ENCODE measurements around the gene COL19A1. TPM values are rescaled to one million over a fixed set of nuclear protein-coding genes. Genes with fewer than 3 reads are reported as not detected.

COL19A1 gene
- total and polyA plus RNA-seq, 2 of the 13 experiments (the other 11 are each of a cell fraction or from before 2014, with no cell fraction given): not detected

- no peak for TF ChIP-seq ZGPAT (CRISPR knock-in tag; IDR thresholded peaks at IDR 0.05)
- TF ChIP-seq ZNF75D (CRISPR knock-in tag; IDR thresholded peaks at IDR 0.05; ENCODE audit: borderline replicate concordance): no peak
- no peak for TF ChIP-seq ZNF44 (CRISPR knock-in tag; IDR thresholded peaks at IDR 0.05)
- no peak for TF ChIP-seq BRD4 (CRISPR knock-in tag; IDR thresholded peaks at IDR 0.05)
- TF ChIP-seq LCORL (IDR thresholded peaks at IDR 0.05): no peak
- TF ChIP-seq LCORL (CRISPR knock-in tag; IDR thresholded peaks at IDR 0.05): no peak
- no peak for TF ChIP-seq NCOA2 (CRISPR knock-in tag; IDR thresholded peaks at IDR 0.05)
Measured at GRCh38 chr6:70094156-70094555, 227.8 kb downstream of the COL19A1 start (continued).

GRCh38 chr6:70099732-70100131 lies 233.4 kb downstream of the COL19A1 start:
- H4K20me1 ChIP-seq (ENCODE audit: insufficient read depth, low read length): no peaks in the 10 kb centered on the region
- no peak for DNase-seq (ENCODE audit: low spot score)
- BruUV-seq (replicated peaks): no TSS peak
- 0% methylated on average over 3 of the region's 3 CpGs for WGBS (ENCODE audit: low lambda C conversion rate)
- H3K27me3 ChIP-seq (ENCODE audit: control insufficient read depth in 1 of 2, insufficient read depth in 2 of 2, low read length in 2 of 2): no peaks in the 10 kb centered on the region
- no peak for TF ChIP-seq ZNF740 (CRISPR knock-in tag; IDR thresholded peaks at IDR 0.05)
- no peak for TF ChIP-seq NR2F6 (IDR thresholded peaks at IDR 0.05)
- no peak for TF ChIP-seq NR2F6 (CRISPR knock-in tag; IDR thresholded peaks at IDR 0.05)
- no peak for TF ChIP-seq BHLHE40 (IDR thresholded peaks at IDR 0.05; ENCODE audit: low read length)
- TF ChIP-seq ZNF337 (CRISPR knock-in tag; IDR thresholded peaks at IDR 0.05; ENCODE audit: borderline replicate concordance, low read depth): no peak
- TF ChIP-seq ZBTB49 (CRISPR knock-in tag; IDR thresholded peaks at IDR 0.05; ENCODE audit: borderline replicate concordance): no peak
- no peak for TF ChIP-seq TCF7 (IDR thresholded peaks at IDR 0.05; ENCODE audit: low read depth)
- TF ChIP-seq FOXM1 (CRISPR knock-in tag; IDR thresholded peaks at IDR 0.05): no peak
- TF ChIP-seq ZNF501 (CRISPR knock-in tag; IDR thresholded peaks at IDR 0.05): no peak
- no peak for TF ChIP-seq ZNF678 (CRISPR knock-in tag; IDR thresholded peaks at IDR 0.05)
- ChIA-PET CTCF (ENCODE audit: low intra/inter-chr PET ratio, low total read pairs) (no interaction called here), POLR2A (no interaction called here)
- H3K27ac ChIP-seq (ENCODE audit: extremely low read length, insufficient read depth, low read length): no peak overlapping the region
- H3K79me2 ChIP-seq (ENCODE audit: insufficient read depth, low read length): no peaks in the 10 kb centered on the region
- FAIRE-seq: no peak
- in situ Hi-C loops (cut with HindIII; ENCODE audit: extremely low pct_ligation_motif_present, low pct_unique_long_range_greater_than_20kb) (loop anchor here (25.0 kb wide), 2 partner anchors 362 to 1462 kb away; partner anchors contain the start of gene ADGRB3), intact Hi-C loops (cut with micrococcal nuclease; ENCODE audit: unreplicated experiment) (loop anchor here (10.0 kb wide), 1 partner anchor 395 kb away; no protein-coding TSS in a partner anchor)
- H3K4me2 ChIP-seq (ENCODE audit: low read depth, low read length): no peak overlapping the region
- ATAC-seq: no peak
- H2AFZ ChIP-seq (ENCODE audit: low read length): no peak overlapping the region
- H3K36me3 ChIP-seq (replicated peaks in 1 of 2; ENCODE audit: control insufficient read depth in 1 of 2, insufficient read depth in 2 of 2, low read length in 2 of 2): no peaks in the 10 kb centered on the region
- H3K4me3 ChIP-seq (replicated peaks in 1 of 3; ENCODE audit: insufficient read depth in 1 of 3, low read depth in 2 of 3, low read length in 3 of 3): no peak overlapping the region
- no peaks in the 10 kb centered on the region for H3K4me1 ChIP-seq (ENCODE audit: insufficient read depth, low read length)
- H3K9me3 ChIP-seq (ENCODE audit: low read length): no peaks in the 10 kb centered on the region
- no peak overlapping the region for H3K9ac ChIP-seq (ENCODE audit: insufficient read depth, low read depth, low read length)
